ENCODE data around the gene COG8. TPM values are rescaled to one million over a fixed set of nuclear protein-coding genes. Genes with fewer than 3 reads are reported as not detected.

COG8 gene
- total RNA-seq, 1 experiment from 2014 or later = 49.2 TPM

DNA sequence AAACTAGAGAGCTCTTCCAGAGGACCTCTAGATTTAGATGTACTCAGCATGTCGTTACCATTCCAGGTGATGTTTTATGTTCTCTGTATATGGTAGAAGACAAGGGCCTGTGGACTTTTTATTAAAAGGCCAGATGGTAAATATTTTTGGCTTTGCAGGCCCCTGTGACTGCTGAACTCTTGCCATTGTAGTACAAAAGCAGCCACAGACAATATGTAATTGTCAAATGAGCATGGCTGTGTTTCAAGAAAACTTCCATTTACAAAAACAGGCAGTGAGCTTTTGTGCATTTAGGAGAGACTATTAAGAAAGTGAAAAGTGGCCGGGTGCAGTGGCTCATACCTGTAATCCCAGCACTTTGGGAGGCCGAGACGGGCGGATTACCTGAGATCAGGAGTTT is 4.8 kb upstream of the COG8 start:
- Histone ChIP-seq H3K4me1 (ENCODE audit: low read length) (peaks cover 16% of the 10 kb centered on the region), H3K36me3 (ENCODE audit: insufficient read depth, low read length) (peaks cover 36% of the 10 kb centered on the region), H3K9me2 (replicated peaks; ENCODE audit: insufficient read depth, low read length) (no peaks in the 10 kb centered on the region), H3K27ac (ENCODE audit: low read length) (no peak overlapping the region), H3K9ac (ENCODE audit: low read length) (no peak overlapping the region), H3K9me3 (ENCODE audit: low read length) (no peaks in the 10 kb centered on the region), H2AFZ (ENCODE audit: low read length) (no peak overlapping the region), H3K27me3 (ENCODE audit: low read length) (no peaks in the 10 kb centered on the region), H3K4me3 (ENCODE audit: low read length) (no peak overlapping the region), H4K20me1 (ENCODE audit: insufficient read depth, low read depth, low read length) (no peaks in the 10 kb centered on the region), H3K79me2 (ENCODE audit: low read length) (peaks cover 34% of the 10 kb centered on the region), H3K4me2 (ENCODE audit: low read depth, low read length, poor library complexity, severe bottlenecking) (no peak overlapping the region)
- no peak for DNase-seq

DNA sequence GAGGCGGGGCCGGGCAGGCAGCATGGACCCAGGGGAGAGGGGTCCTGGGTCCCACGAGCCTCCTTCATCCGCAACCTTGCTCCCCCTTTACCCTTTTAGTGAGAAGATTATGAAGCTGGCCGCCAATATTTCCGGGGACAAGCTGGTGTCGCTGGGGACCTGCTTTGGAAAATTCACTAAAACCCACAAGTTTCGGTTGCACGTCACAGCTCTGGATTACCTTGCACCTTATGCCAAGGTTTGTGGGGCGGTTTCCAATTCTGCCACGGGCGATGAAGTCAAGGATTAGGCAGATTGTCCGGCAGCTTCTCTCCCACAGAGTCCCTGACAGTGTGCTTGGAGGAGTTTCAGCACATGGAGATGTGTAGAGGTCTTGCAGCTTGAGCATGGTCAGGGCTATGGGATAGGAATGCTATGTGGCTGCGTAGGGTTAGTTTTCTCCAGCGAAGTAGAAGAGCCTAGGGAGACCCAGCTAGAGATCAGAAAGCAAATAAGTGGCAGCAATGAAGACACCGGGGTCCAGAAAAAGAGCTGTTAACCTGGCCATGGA is 806 bp upstream of the COG8 start:
- Histone ChIP-seq H3K9me3 (ENCODE audit: low read length) (no peaks in the 10 kb centered on the region), H3K9ac (ENCODE audit: low read length) (peak overlapping the region; percentile 91), H3K27ac (ENCODE audit: low read length) (peak overlapping the region; percentile 67), H3K4me3 (ENCODE audit: low read length) (peak overlapping the region; percentile 94), H3K27me3 (ENCODE audit: low read length) (no peaks in the 10 kb centered on the region), H3K79me2 (ENCODE audit: low read length) (peaks cover 65% of the 10 kb centered on the region), H3K36me3 (ENCODE audit: insufficient read depth, low read length) (peaks cover 38% of the 10 kb centered on the region), H3K4me2 (ENCODE audit: low read depth, low read length, poor library complexity, severe bottlenecking) (peak overlapping the region; percentile 81), H2AFZ (ENCODE audit: low read length) (0 out of 2 replicates have a peak overlapping the region, but pooled peaks have one; percentile 21), H3K9me2 (replicated peaks; ENCODE audit: insufficient read depth, low read length) (no peaks in the 10 kb centered on the region), H3K4me1 (ENCODE audit: low read length) (peaks cover 26% of the 10 kb centered on the region), H4K20me1 (ENCODE audit: insufficient read depth, low read depth, low read length) (no peaks in the 10 kb centered on the region)
- no peak for DNase-seq

DNA sequence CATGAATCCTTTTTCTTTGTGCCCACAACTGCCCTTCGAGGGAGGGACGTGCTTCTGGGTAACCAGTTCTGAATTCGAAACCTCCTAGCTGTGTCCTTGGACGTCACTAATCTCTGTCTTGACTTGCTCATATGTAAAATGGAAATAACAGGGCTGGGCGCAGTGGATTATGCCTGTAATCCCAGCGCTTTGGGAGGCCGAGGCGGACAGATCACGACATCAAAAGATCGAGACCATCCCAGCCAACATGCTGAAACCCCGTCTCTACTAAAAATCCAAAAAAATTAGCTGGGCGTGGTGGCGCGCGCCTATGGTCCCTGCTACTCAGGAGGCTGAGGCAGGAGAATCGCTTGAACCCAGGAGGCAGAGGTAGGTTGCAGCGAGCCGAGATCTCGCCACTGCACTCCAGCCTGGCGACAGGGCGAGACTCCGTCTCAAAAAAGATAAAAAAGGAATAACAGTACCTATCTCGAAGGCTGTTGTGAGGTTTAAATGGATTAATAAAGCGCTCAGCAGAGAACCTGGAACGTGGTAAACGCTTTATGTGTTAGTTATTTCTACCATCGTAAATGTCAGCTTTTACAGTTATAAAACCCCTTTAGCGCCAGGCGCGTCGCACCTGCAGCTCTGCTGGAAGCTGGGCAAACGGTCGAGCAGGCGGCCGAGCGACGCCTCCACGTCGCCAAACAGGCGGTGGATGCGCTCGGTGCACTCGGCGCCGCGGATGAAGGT is 641 bp downstream of the COG8 start:
- H4K20me1 ChIP-seq (ENCODE audit: insufficient read depth, low read depth, low read length) = no peaks in the 10 kb centered on the region
- peak overlapping the region; percentile 94 for H3K4me3 ChIP-seq (ENCODE audit: low read length)
- H3K27me3 ChIP-seq (ENCODE audit: low read length) = no peaks in the 10 kb centered on the region
- H3K9me2 ChIP-seq (replicated peaks; ENCODE audit: insufficient read depth, low read length) = no peaks in the 10 kb centered on the region
- H3K4me1 ChIP-seq (ENCODE audit: low read length) = peaks cover 26% of the 10 kb centered on the region
- H3K9ac ChIP-seq (ENCODE audit: low read length) = peak overlapping the region; percentile 91
- no peaks in the 10 kb centered on the region for H3K9me3 ChIP-seq (ENCODE audit: low read length)
- peak overlapping the region; percentile 46; the same call in 1 of the 2 replicates for H2AFZ ChIP-seq (ENCODE audit: low read length)
- peak overlapping the region; percentile 48 for H3K27ac ChIP-seq (ENCODE audit: low read length)
- peaks cover 40% of the 10 kb centered on the region for H3K36me3 ChIP-seq (ENCODE audit: insufficient read depth, low read length)
- no peak for DNase-seq
- H3K4me2 ChIP-seq (ENCODE audit: low read depth, low read length, poor library complexity, severe bottlenecking) = peak overlapping the region; percentile 79
- peaks cover 70% of the 10 kb centered on the region for H3K79me2 ChIP-seq (ENCODE audit: low read length)

DNA sequence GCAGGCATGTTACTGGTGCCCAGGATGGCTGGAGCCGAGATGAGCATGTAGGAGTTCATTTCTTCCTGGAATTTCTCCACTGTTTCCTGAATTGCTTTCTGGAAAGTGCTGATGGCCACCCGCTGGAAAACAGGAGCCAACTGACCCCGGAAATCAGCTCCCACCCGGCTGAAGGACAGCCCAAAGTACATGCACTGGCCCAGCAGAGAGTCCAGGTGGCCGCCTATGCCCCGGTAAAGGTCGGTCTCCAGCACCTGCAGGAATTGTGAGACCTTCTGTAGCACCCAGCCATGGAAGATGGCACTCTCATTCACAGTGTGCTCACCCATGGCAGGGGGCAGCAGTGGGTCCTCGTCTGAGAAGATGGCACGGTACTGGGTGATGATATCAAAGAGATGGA is 4.7 kb downstream of the COG8 start:
- no peak overlapping the region for H3K9ac ChIP-seq (ENCODE audit: low read length)
- H3K4me1 ChIP-seq (ENCODE audit: low read length) = peaks cover 18% of the 10 kb centered on the region
- peaks cover 16% of the 10 kb centered on the region; the same call in 1 of the 2 replicates for H3K36me3 ChIP-seq (ENCODE audit: insufficient read depth, low read length)
- H3K27me3 ChIP-seq (ENCODE audit: low read length) = no peaks in the 10 kb centered on the region
- no peak overlapping the region for H3K4me3 ChIP-seq (ENCODE audit: low read length)
- H3K9me2 ChIP-seq (replicated peaks; ENCODE audit: insufficient read depth, low read length) = no peaks in the 10 kb centered on the region
- no peak overlapping the region for H3K27ac ChIP-seq (ENCODE audit: low read length)
- peaks cover 2% of the 10 kb centered on the region; the same call in 1 of the 2 replicates for H4K20me1 ChIP-seq (ENCODE audit: insufficient read depth, low read depth, low read length)
- H3K4me2 ChIP-seq (ENCODE audit: low read depth, low read length, poor library complexity, severe bottlenecking) = no peak overlapping the region
- no peak overlapping the region for H2AFZ ChIP-seq (ENCODE audit: low read length)
- DNase-seq = no peak
- peaks cover 56% of the 10 kb centered on the region for H3K79me2 ChIP-seq (ENCODE audit: low read length)
- no peaks in the 10 kb centered on the region for H3K9me3 ChIP-seq (ENCODE audit: low read length)

DNA sequence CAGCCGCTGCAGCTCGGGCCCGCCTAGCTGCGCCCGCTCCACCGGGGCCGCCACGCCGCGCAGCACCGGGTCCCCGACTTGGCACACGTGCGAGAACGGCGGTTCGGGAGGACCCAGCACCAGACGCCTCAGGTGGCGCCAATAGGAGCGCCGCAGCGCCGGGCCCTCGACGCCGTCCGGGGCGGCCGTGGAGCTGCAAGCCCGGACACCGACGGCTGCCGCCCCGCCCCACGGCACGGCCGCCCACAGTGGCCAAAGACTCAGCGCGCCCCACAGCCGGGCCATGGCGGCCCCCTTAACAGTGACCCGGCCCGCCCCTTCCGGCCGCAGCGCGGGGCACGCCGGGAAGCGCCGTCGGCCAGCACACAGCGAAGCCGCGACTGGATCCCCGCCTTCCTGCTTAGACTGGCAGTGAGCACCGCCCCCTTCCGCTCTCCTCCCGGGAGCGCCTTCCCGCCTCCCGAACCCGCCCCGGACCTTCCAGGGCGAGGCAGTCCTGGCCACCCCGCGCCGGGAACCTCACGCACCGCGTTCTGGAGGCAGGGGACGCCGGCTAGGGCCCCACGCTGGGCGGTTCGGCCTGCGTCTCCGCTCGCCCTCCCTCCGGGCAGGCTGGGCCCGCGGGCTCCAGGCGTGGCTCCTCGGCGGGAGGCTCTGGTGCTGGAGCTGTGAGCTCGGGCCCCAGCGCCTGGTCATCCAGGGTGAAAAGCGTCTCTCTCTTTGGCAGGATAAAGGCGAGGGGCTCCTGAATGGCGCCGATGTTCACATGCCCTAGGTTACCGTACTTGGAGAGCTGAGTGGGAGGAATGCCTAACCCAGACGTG is 8.9 kb downstream of the COG8 start, which contains the start of gene PDF:
Gene PDF, minus strand, starts transcription at position 303 of the 824 bp plus-strand sequence. Its CDS starts 18 bp downstream, at position 285.
- no peaks in the 10 kb centered on the region for H3K9me3 ChIP-seq (ENCODE audit: low read length)
- peaks cover 17% of the 10 kb centered on the region; the same call in 1 of the 2 replicates for H3K36me3 ChIP-seq (ENCODE audit: insufficient read depth, low read length)
- peak within 1 kb of the TSS; percentile 94 for H3K9ac ChIP-seq (ENCODE audit: low read length)
- peaks cover 69% of the 10 kb centered on the region for H3K79me2 ChIP-seq (ENCODE audit: low read length)
- peak within 1 kb of the TSS; percentile 63 for H3K27ac ChIP-seq (ENCODE audit: low read length)
- H3K4me3 ChIP-seq (ENCODE audit: low read length) = peak within 1 kb of the TSS; percentile 83
- peaks cover 45% of the 10 kb centered on the region for H3K4me1 ChIP-seq (ENCODE audit: low read length)
- no peaks in the 10 kb centered on the region for H3K27me3 ChIP-seq (ENCODE audit: low read length)
- peak within 1 kb of the TSS; percentile 85 for H3K4me2 ChIP-seq (ENCODE audit: low read depth, low read length, poor library complexity, severe bottlenecking)
- H3K9me2 ChIP-seq (replicated peaks; ENCODE audit: insufficient read depth, low read length) = no peaks in the 10 kb centered on the region
- H4K20me1 ChIP-seq (ENCODE audit: insufficient read depth, low read depth, low read length) = peaks cover 34% of the 10 kb centered on the region
- peak within 1 kb of the TSS; percentile 62 for H2AFZ ChIP-seq (ENCODE audit: low read length)
- DNase-seq = peak; percentile 94

DNA sequence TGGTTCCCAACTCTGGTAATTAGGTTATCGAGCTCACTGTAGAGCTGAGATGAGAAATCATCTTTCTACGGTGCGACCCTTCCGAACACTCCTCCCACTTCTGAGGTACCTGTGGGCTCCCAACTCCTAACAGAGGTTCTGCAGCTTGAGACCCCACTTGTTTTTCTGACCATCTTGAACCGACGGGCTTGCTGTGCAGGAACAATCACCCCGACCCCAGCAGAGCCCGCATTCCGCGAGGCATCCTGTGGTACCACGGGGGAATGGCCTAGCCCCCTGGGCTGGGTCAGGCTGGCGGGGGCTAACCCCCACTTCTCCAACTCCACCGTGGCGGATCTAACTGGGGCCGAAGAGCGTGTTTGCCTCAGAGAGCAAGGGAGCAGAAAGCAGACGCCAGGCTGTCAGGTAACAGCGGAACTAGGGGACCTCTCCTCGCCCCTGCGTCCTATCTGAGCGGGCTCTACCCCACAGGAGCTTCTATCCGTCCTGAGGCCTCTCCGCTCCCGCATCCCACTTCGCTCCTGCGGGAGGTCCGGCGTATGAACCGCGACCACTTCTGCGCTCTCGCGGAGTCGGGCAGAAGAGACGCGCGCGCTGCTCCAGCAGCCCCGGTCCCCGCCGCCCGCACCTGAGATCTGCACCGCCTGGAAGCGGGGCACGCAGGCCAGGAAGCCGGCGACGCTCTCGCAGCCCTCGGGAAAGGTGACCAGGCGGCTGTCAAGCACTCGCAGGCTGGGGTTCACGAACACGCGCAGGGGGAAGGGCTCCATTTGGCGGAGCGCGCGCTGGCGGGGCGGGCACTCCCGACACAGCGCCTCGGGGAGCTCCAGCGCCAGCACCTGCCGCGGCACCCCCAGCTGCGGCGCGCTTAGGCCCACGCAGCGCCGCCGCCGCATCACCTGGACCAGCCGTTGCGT is 9.7 kb downstream of the COG8 start:
- peak; percentile 72 for DNase-seq
- Histone ChIP-seq H2AFZ (ENCODE audit: low read length) (peak overlapping the region; percentile 15; the same call in 1 of the 2 replicates), H3K27me3 (ENCODE audit: low read length) (no peaks in the 10 kb centered on the region), H3K27ac (ENCODE audit: low read length) (peak overlapping the region; percentile 46; the same call in 1 of the 2 replicates), H3K9ac (ENCODE audit: low read length) (peak overlapping the region; percentile 94), H3K4me1 (ENCODE audit: low read length) (peaks cover 45% of the 10 kb centered on the region), H3K4me3 (ENCODE audit: low read length) (peak overlapping the region; percentile 83), H3K4me2 (ENCODE audit: low read depth, low read length, poor library complexity, severe bottlenecking) (peak overlapping the region; percentile 85), H3K9me2 (replicated peaks; ENCODE audit: insufficient read depth, low read length) (no peaks in the 10 kb centered on the region), H3K79me2 (ENCODE audit: low read length) (peaks cover 71% of the 10 kb centered on the region), H4K20me1 (ENCODE audit: insufficient read depth, low read depth, low read length) (peaks cover 39% of the 10 kb centered on the region), H3K36me3 (ENCODE audit: insufficient read depth, low read length) (peaks cover 22% of the 10 kb centered on the region; the same call in 1 of the 2 replicates), H3K9me3 (ENCODE audit: low read length) (no peaks in the 10 kb centered on the region)

DNA sequence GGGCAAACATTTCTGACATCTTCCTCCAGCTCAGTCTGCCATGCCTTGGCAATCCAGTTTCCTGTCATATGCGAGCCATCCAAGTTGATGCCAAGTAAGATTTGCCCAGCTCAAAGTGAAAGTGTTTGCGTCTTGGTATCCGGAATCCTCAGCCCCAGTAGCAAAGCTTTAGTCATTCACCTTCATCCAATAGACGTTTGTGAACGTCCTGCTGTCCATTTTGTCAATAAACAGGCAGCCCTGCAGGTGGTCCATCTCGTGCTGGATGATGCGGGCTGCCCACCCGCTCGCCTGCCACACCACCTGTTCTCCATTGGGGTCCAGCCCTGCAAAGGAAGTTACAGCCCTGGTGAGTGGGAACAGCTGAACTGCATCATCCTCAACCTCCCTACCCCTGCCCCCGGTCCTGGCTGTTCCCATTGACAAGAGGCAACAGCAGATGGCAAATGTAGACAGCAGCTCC is 10.5 kb downstream of the COG8 start:
- H3K4me2 ChIP-seq (ENCODE audit: low read depth, low read length, poor library complexity, severe bottlenecking) = peak overlapping the region; percentile 85
- H3K36me3 ChIP-seq (ENCODE audit: insufficient read depth, low read length) = peaks cover 17% of the 10 kb centered on the region; the same call in 1 of the 2 replicates
- peak; percentile 48 for DNase-seq
- H3K79me2 ChIP-seq (ENCODE audit: low read length) = peaks cover 74% of the 10 kb centered on the region
- no peak overlapping the region for H3K27ac ChIP-seq (ENCODE audit: low read length)
- peaks cover 42% of the 10 kb centered on the region for H4K20me1 ChIP-seq (ENCODE audit: insufficient read depth, low read depth, low read length)
- H2AFZ ChIP-seq (ENCODE audit: low read length) = no peak overlapping the region
- H3K27me3 ChIP-seq (ENCODE audit: low read length) = no peaks in the 10 kb centered on the region
- peak overlapping the region; percentile 83 for H3K4me3 ChIP-seq (ENCODE audit: low read length)
- H3K9ac ChIP-seq (ENCODE audit: low read length) = peak overlapping the region; percentile 94
- H3K9me3 ChIP-seq (ENCODE audit: low read length) = no peaks in the 10 kb centered on the region
- H3K9me2 ChIP-seq (replicated peaks; ENCODE audit: insufficient read depth, low read length) = no peaks in the 10 kb centered on the region
- H3K4me1 ChIP-seq (ENCODE audit: low read length) = peaks cover 45% of the 10 kb centered on the region

Data from Karpas-422 (cell line).